ENCODE data around the gene GGCX. TPM values are rescaled to one million over a fixed set of nuclear protein-coding genes. Genes with fewer than 3 reads are reported as not detected.

Gene GGCX
- total and polyA plus RNA-seq, 9 of the 15 experiments (the other 6 are each of a cell fraction or from before 2014, with no cell fraction given) = 14.4 to 47.1 (median 28.1) TPM

DNA sequence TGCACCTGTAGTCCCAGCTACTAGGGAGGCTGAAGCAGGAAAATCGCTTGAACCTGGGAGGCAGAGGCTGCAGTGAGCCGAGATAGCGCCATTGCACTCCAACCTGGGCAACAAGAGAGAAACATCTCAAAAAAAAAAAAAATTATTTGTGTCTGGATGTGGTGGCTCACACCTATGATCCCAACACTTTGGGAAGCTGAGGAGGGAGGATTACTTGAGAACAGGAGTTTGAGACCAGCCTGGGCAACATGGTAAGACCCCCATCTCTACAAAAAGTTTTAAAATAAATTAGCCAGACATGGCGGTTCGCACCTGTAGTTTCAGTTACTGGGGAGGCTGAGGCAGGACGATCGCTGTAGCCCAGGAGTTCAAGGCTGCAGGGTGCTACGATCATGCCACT lies 14.4 kb upstream of the GGCX start (continued):
- TF ChIP-seq ZKSCAN1 (IDR thresholded peaks at IDR 0.05; ENCODE audit: low read depth, low read length) = no peak
- TF ChIP-seq RBFOX2 (IDR thresholded peaks at IDR 0.05; ENCODE audit: low read depth, low read length) = no peak
- no peak for TF ChIP-seq KDM5B (IDR thresholded peaks at IDR 0.05; ENCODE audit: insufficient replicate concordance, low read depth, low read length)
- TF ChIP-seq ZNF436 (CRISPR knock-in tag; IDR thresholded peaks at IDR 0.05) = no peak
- no peak for TF ChIP-seq FOXK1 (CRISPR knock-in tag; IDR thresholded peaks at IDR 0.05; ENCODE audit: borderline replicate concordance)

DNA sequence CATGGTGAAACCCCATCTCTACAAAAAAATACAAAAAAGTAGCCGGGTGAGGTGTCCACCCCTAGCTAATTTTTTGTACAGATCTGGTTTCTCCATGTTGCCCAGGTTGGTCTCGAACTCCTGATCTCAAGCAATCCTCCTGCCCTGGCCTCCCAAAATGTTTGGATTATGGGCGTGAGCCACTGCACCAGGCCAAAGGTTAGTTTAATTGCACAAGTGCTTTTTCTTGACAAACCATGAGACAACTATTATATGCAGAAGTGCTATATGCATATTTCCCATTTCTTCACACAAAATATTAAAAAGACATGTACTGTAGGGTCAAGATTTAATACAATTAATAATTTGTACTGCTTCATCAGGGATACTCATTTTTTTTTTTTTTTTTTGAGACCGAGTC lies 5.0 kb upstream of the GGCX start:
- H2AFZ ChIP-seq (ENCODE audit: low read depth, low read length) = no peak overlapping the region
- ChIA-PET POLR2A (interaction anchor here (0.9 to 1.4 kb wide), 3 partner anchors 10 to 18 kb away, joined by 3 to 8 read pairs (median 3); partner anchors contain the start of gene VAMP8), CTCF (ENCODE audit: low intra/inter-chr PET ratio) (no interaction called here)
- peaks cover 3% of the 10 kb centered on the region; the same call in 2 of the 3 replicates for H3K79me2 ChIP-seq (ENCODE audit: control insufficient read depth, insufficient read depth, low read length)
- no TSS peak for BruUV-seq (replicated peaks)
- FAIRE-seq = no peak
- H3K9me3 ChIP-seq (replicated peaks; ENCODE audit: control insufficient read depth, insufficient read depth, low read depth, low read length) = no peaks in the 10 kb centered on the region
- H3K36me3 ChIP-seq (ENCODE audit: control insufficient read depth, insufficient read depth, low read length) = no peaks in the 10 kb centered on the region
- intact Hi-C loops (cut with micrococcal nuclease) = no loop called here
- H4K20me1 ChIP-seq (replicated peaks; ENCODE audit: control insufficient read depth, insufficient read depth, low read length) = no peaks in the 10 kb centered on the region
- H3K27me3 ChIP-seq (ENCODE audit: control insufficient read depth in 2 of 2, insufficient read depth in 2 of 2, low read length in 2 of 2) = no peaks in the 10 kb centered on the region
- no peak for DNase-seq (ENCODE audit: extremely low read depth in 1 of 4, low spot score in 3 of 4)
- H3K4me3 ChIP-seq = no peak overlapping the region
- in situ Hi-C loops (cut with MboI) = no loop called here
- WGBS (ENCODE audit: insufficient coverage, low coverage, missing lambda C conversion rate) = 47% methylated on average over 4 of the region's 4 CpGs
- no peak for ATAC-seq
- peaks cover 9 to 18% of the 10 kb centered on the region in 2 experiments for H3K4me1 ChIP-seq (replicated peaks in 1 of 2; ENCODE audit: control insufficient read depth in 2 of 2, insufficient read depth in 2 of 2, low read length in 2 of 2)
- no peak overlapping the region for H3K27ac ChIP-seq (ENCODE audit: extremely low read depth, low read depth, low read length)
- no peak overlapping the region for H3K4me2 ChIP-seq (ENCODE audit: insufficient read depth, low read length)
- no peak overlapping the region for H3K9ac ChIP-seq (ENCODE audit: insufficient read depth in 1 of 2, low read depth in 2 of 2, low read length in 2 of 2)
- no peaks in the 10 kb centered on the region for H3K9me1 ChIP-seq (ENCODE audit: control insufficient read depth, insufficient read depth, low read length)
- TF ChIP-seq, protein P1, sequence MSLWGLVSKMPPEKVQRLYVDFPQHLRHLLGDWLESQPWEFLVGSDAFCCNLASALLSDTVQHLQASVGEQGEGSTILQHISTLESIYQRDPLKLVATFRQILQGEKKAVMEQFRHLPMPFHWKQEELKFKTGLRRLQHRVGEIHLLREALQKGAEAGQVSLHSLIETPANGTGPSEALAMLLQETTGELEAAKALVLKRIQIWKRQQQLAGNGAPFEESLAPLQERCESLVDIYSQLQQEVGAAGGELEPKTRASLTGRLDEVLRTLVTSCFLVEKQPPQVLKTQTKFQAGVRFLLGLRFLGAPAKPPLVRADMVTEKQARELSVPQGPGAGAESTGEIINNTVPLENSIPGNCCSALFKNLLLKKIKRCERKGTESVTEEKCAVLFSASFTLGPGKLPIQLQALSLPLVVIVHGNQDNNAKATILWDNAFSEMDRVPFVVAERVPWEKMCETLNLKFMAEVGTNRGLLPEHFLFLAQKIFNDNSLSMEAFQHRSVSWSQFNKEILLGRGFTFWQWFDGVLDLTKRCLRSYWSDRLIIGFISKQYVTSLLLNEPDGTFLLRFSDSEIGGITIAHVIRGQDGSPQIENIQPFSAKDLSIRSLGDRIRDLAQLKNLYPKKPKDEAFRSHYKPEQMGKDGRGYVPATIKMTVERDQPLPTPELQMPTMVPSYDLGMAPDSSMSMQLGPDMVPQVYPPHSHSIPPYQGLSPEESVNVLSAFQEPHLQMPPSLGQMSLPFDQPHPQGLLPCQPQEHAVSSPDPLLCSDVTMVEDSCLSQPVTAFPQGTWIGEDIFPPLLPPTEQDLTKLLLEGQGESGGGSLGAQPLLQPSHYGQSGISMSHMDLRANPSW (CRISPR knock-in tag; IDR thresholded peaks at IDR 0.05) = no peak
- TF ChIP-seq ZNF778 (CRISPR knock-in tag; IDR thresholded peaks at IDR 0.05) (no peak), SMC3 (conservative IDR thresholded peaks at IDR 0.05; ENCODE audit: insufficient read depth, low read depth, low read length) (no peak), RBBP5 (IDR thresholded peaks at IDR 0.05; ENCODE audit: borderline replicate concordance, insufficient read depth, low read length, poor library complexity, severe bottlenecking) (no peak), STAT5B (CRISPR knock-in tag; IDR thresholded peaks at IDR 0.05) (no peak), HDAC6 (IDR thresholded peaks at IDR 0.05; ENCODE audit: low read depth, low read length) (no peak), SMARCB1 (IDR thresholded peaks at IDR 0.05; ENCODE audit: insufficient read length, low read depth) (no peak), KDM5B (IDR thresholded peaks at IDR 0.05; ENCODE audit: insufficient replicate concordance, low read depth, low read length) (no peak), DLX4 (CRISPR knock-in tag; IDR thresholded peaks at IDR 0.05) (no peak), HMG20A (CRISPR knock-in tag; conservative IDR thresholded peaks at IDR 0.05) (no peak)
- TF ChIP-seq, protein P2, sequence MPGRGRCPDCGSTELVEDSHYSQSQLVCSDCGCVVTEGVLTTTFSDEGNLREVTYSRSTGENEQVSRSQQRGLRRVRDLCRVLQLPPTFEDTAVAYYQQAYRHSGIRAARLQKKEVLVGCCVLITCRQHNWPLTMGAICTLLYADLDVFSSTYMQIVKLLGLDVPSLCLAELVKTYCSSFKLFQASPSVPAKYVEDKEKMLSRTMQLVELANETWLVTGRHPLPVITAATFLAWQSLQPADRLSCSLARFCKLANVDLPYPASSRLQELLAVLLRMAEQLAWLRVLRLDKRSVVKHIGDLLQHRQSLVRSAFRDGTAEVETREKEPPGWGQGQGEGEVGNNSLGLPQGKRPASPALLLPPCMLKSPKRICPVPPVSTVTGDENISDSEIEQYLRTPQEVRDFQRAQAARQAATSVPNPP (IDR thresholded peaks at IDR 0.05; ENCODE audit: borderline replicate concordance, insufficient read depth, insufficient read length) = no peak
- TF ChIP-seq, protein P3, sequence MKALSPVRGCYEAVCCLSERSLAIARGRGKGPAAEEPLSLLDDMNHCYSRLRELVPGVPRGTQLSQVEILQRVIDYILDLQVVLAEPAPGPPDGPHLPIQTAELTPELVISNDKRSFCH (CRISPR knock-in tag; IDR thresholded peaks at IDR 0.05) = no peak
- TF ChIP-seq, protein P3 (tag; IDR thresholded peaks at IDR 0.05) = no peak

Measured in K562 (cell line).